ENCODE measurements around the gene FN3K.
"Not testable (repeated sequence)": the region's sequence is repeated elsewhere in the genome, so short reads cannot be mapped to it uniquely, and the experiment has no call there.

Gene FN3K

DNA sequence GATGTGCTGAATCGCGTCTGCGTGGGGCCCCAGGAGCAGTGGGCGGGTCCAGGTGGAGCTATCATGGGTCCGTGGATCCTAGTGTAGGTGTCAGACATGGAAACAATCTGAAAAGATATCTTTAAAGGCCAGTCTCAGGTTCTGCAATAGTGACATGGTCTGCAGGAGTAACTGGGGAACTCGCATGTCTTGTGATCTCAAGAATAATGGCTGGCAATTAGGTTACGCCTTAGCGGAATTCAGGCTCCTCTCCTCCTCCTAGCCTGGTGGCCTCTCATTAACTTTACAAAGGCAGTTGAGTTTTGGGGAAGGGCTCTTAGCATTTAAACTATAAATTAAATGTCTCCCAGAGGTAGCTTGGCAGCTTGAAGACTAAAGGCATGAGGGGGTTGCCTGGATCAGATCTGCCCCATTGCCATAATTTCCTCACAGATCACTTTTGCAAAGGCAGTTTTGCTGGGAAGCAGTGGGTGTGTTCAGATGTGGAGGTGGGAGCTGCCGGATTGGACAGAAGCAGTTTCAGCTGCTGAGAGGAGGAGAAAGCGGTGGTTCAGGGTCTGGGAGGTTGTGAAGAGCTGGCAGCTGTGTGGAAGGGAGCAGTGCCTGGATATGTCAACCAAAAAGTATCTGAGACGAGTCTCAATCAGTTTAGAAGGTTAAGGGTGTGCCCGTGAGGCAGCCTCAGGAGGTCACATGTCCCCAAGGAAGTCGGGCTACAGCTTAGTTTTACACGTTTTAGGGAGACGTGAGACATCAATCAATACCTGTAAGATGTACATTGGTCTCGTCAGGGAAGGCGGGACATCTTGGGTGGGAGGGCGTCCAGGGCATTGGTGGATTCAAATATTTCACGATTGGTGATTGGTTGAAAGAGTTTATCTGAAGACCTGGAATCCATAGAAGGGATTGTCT is 19.1 kb downstream of the FN3K start:
- Histone ChIP-seq H3K4me1 (ENCODE audit: control insufficient read depth, insufficient read depth, low read length, poor library complexity, severe bottlenecking) (no peaks in the 10 kb centered on the region), H3K27ac (ENCODE audit: low read depth, low read length, severe bottlenecking) (no peak overlapping the region), H3K36me3 (ENCODE audit: control insufficient read depth, insufficient read depth, low read length) (peaks cover 17% of the 10 kb centered on the region), H3K9me3 (ENCODE audit: control insufficient read depth, low read length) (peaks cover 9% of the 10 kb centered on the region), H3K4me3 (ENCODE audit: extremely low read depth, insufficient read depth, low read length, poor library complexity, severe bottlenecking) (no peak overlapping the region)
- 65 to 69% methylated on average over 17 of the region's 19 CpGs for WGBS, 2 experiments (ENCODE audit: insufficient coverage in 2 of 2)

DNA sequence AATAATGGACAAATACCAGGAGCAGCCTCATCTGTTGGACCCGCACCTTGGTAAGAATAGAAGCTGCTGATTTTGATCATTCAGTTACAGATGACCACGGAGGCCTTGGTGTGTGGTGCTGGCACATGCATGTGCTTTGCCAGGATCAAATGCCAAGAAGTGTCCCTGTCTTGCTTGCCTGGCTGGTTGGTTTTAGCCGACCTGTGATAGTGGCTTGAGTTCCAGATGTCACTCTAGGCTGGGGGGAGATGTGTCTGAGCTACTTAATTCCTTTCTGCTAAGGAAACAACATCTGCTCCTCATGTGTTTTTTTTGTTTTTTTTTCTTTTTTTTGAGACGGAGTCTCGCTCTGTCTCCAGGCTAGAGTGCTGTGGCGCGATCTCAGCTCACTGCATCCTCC is 20.8 kb downstream of the FN3K start:
- H3K36me3 ChIP-seq (ENCODE audit: control insufficient read depth, insufficient read depth, low read length) = peaks cover 24% of the 10 kb centered on the region
- 97 to 100% methylated on average over 5 to 6 of the region's 7 CpGs for WGBS, 2 experiments (ENCODE audit: insufficient coverage in 2 of 2)
- H3K9me3 ChIP-seq (ENCODE audit: control insufficient read depth, low read length) = no peaks in the 10 kb centered on the region
- no peak overlapping the region for H3K4me3 ChIP-seq (ENCODE audit: extremely low read depth, insufficient read depth, low read length, poor library complexity, severe bottlenecking)
- H3K4me1 ChIP-seq (ENCODE audit: control insufficient read depth, insufficient read depth, low read length, poor library complexity, severe bottlenecking) = no peaks in the 10 kb centered on the region
- no peak overlapping the region for H3K27ac ChIP-seq (ENCODE audit: low read depth, low read length, severe bottlenecking)

DNA sequence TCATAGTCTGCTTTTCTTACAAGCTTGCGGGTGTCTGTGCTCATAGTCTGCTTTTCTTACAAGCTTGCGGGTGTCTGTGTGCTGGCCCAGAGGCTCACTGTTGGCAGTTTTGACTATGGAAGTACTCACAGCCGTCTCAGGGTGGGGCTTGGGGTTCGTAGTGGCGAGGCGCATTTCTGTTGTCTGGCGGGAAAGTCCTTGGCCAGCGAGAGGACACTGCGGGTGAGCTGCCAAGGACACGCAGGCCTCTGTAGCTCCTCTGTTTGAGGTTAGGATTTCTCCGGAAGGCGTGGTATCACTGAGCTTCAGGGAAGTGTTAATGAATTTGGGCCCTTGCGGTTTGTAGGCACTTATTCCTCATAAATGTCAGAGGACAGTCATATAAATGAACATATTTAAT is 30.0 kb downstream of the FN3K start:
- no peak overlapping the region for H3K4me3 ChIP-seq (ENCODE audit: extremely low read depth, insufficient read depth, low read length, poor library complexity, severe bottlenecking)
- no peaks in the 10 kb centered on the region for H3K9me3 ChIP-seq (ENCODE audit: control insufficient read depth, low read length)
- no peaks in the 10 kb centered on the region for H3K4me1 ChIP-seq (ENCODE audit: control insufficient read depth, insufficient read depth, low read length, poor library complexity, severe bottlenecking)
- peaks cover 77% of the 10 kb centered on the region for H3K36me3 ChIP-seq (ENCODE audit: control insufficient read depth, insufficient read depth, low read length)
- 99% methylated on average over 9 to 10 of the region's 13 CpGs for WGBS, 2 experiments (ENCODE audit: insufficient coverage in 2 of 2)
- H3K27ac ChIP-seq (ENCODE audit: low read depth, low read length, severe bottlenecking) = peak overlapping the region; percentile 16

DNA sequence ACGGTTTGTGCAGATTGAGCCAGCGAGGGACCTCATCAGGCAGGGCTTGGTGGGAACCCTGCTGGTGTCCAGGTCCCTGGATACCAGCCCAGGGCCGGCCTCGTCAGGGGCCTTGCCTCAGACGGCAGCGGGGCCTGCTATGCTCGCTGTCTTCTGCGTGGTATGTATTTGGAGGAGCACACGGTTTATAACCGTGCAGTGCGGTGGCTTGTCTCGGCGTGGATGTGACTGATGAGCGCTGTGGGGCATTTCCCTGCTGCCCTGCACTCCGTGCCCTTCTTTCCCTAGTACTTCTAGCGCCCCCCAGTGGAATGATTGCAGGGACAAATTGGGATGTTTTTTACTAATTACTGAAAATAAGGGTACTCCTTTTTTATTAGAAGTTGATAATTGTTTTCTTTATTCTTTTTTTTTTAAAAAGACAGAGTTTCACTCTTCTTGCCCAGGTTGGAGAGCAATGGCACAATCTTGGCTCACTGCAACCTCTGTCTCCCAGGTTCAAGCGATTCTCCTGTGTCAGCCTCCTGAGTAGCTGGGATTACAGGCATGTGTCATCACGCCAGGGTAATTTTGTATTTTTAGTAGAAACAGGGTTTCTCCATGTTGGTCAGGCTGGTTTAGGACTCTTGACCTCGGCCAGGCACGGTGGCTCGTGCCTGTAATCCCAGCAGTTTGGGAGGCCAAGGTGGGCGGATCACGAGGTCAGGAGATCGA is 31.8 kb downstream of the FN3K start:
- peaks cover 77% of the 10 kb centered on the region for H3K36me3 ChIP-seq (ENCODE audit: control insufficient read depth, insufficient read depth, low read length)
- no peak overlapping the region for H3K27ac ChIP-seq (ENCODE audit: low read depth, low read length, severe bottlenecking)
- no peak overlapping the region for H3K4me3 ChIP-seq (ENCODE audit: extremely low read depth, insufficient read depth, low read length, poor library complexity, severe bottlenecking)
- no peaks in the 10 kb centered on the region for H3K4me1 ChIP-seq (ENCODE audit: control insufficient read depth, insufficient read depth, low read length, poor library complexity, severe bottlenecking)
- WGBS, 2 experiments (ENCODE audit: insufficient coverage in 2 of 2) = 83 to 93% methylated on average over 21 of the region's 24 CpGs
- H3K9me3 ChIP-seq (ENCODE audit: control insufficient read depth, low read length) = no peaks in the 10 kb centered on the region

DNA sequence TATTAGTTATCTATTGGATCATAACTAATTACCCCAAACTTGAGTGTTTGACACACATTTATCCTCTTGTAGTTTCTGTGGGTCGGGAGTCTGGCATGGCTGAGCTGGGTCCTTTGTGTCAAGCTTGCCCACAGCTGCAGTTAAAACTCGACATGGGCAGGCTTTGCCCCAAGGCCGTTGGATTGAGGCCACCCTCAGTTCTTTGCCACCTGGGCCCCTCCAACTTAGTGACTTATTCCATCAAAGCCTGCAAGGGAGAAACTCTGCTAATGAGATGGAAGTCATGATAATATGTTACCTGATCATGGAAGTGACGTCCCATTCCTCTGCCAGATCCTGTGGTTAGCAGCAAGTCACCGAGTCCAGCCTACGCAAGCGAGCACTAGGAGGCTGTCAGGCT is 33.6 kb downstream of the FN3K start:
- Histone ChIP-seq H3K27ac (ENCODE audit: low read depth, low read length, severe bottlenecking) (no peak overlapping the region), H3K4me1 (ENCODE audit: control insufficient read depth, insufficient read depth, low read length, poor library complexity, severe bottlenecking) (no peaks in the 10 kb centered on the region), H3K36me3 (ENCODE audit: control insufficient read depth, insufficient read depth, low read length) (peaks cover 75% of the 10 kb centered on the region), H3K9me3 (ENCODE audit: control insufficient read depth, low read length) (no peaks in the 10 kb centered on the region), H3K4me3 (ENCODE audit: extremely low read depth, insufficient read depth, low read length, poor library complexity, severe bottlenecking) (no peak overlapping the region)
- WGBS, 2 experiments (ENCODE audit: insufficient coverage in 2 of 2) = 95 to 96% methylated on average over 6 to 7 of the region's 7 CpGs

DNA sequence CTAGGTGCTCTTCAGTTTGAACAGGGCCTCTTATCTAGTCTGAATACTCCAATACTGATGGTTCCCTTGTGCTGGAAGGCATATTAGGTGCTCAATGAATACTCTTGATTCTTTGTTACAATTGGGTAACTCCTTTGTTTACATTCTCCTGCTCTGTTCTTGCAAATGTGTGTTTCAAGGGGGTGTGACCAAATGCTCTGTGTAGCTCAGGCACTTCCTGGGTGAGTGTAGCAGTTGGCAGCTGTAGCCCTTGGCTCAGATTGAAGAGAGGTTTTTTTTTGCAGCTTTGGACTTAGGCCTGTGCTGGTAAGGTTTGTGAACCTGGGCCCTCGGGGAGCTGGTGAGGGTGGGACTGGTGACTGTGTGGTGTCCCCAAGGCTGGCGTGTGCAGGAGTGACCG is 36.6 kb downstream of the FN3K start:
- H3K4me1 ChIP-seq (ENCODE audit: control insufficient read depth, insufficient read depth, low read length, poor library complexity, severe bottlenecking) = no peaks in the 10 kb centered on the region
- H3K9me3 ChIP-seq (ENCODE audit: control insufficient read depth, low read length) = no peaks in the 10 kb centered on the region
- H3K36me3 ChIP-seq (ENCODE audit: control insufficient read depth, insufficient read depth, low read length) = peaks cover 69% of the 10 kb centered on the region
- WGBS, 2 experiments (ENCODE audit: insufficient coverage in 2 of 2) = 83 to 100% methylated on average over 1 to 2 of the region's 3 CpGs
- H3K4me3 ChIP-seq (ENCODE audit: extremely low read depth, insufficient read depth, low read length, poor library complexity, severe bottlenecking) = no peak overlapping the region
- no peak overlapping the region for H3K27ac ChIP-seq (ENCODE audit: low read depth, low read length, severe bottlenecking)

DNA sequence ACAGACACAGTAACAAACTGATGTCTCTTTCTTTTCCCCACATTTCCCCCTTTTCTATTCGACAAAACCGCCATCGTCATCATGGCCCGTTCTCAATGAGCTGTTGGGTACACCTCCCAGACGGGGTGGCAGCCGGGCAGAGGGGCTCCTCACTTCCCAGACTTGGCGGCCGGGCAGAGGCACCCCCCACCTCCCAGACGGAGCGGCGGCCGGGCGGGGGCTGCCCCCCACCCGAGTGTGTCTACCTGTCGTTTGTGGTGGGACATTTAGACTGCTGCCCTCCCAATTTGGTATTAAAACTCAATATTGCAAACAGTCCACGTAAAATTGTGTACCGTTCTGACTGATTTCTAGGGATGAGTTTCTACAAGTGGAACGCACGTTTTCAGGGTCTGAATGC is 39.0 kb downstream of the FN3K start:
- H3K4me3 ChIP-seq (ENCODE audit: extremely low read depth, insufficient read depth, low read length, poor library complexity, severe bottlenecking); H3K4me1 ChIP-seq (ENCODE audit: control insufficient read depth, insufficient read depth, low read length, poor library complexity, severe bottlenecking); H3K9me3 ChIP-seq (ENCODE audit: control insufficient read depth, low read length); H3K27ac ChIP-seq (ENCODE audit: low read depth, low read length, severe bottlenecking): not testable (repeated sequence)
- 89 to 93% methylated on average over 14 of the region's 19 CpGs for WGBS, 2 experiments (ENCODE audit: insufficient coverage in 2 of 2)
- peaks cover 46% of the 10 kb centered on the region for H3K36me3 ChIP-seq (ENCODE audit: control insufficient read depth, insufficient read depth, low read length)

DNA sequence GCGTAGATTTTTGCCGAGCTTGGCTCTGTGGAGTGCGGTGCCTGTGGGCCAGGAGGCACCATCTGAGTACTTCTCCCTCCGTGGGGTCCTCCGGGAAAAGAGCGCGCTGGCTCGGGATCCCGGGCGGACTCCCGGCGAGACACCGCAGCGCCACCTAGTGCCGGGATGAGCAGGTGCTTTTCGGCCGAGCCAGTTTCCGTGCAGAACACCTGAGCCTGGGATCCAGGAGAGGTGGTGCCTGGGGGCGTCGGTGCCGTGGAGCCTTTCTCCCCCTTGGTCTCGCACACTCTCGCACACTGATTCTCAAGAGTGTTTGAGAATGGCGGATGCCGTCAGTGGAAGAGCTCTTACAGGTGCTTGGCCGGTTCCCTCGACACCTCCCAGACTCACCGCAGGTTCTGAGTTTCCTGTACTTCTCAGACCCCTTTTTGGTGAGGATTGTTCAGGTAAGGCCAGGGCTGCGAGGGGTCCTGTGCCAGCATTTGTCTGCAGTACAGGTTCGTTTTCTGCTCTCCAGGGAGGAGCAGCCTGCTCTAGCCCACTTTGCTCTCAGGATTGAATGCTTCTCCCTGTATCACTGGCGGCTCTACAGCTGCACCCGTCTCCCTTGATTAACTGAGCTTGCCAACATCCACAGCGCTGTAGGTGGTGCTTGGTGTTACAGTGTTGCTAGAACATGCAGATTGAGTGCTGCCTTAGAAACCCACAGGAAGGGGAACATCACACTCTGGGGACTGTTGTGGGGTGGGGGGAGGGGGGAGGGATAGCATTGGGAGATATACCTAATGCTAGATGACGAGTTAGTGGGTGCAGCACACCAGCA is 39.8 kb downstream of the FN3K start:
- no peak overlapping the region for H3K4me3 ChIP-seq (ENCODE audit: extremely low read depth, insufficient read depth, low read length, poor library complexity, severe bottlenecking)
- no peaks in the 10 kb centered on the region for H3K9me3 ChIP-seq (ENCODE audit: control insufficient read depth, low read length)
- H3K4me1 ChIP-seq (ENCODE audit: control insufficient read depth, insufficient read depth, low read length, poor library complexity, severe bottlenecking) = peaks cover 2% of the 10 kb centered on the region
- no peak overlapping the region for H3K27ac ChIP-seq (ENCODE audit: low read depth, low read length, severe bottlenecking)
- 56 to 58% methylated on average over 29 to 31 of the region's 34 CpGs for WGBS, 2 experiments (ENCODE audit: insufficient coverage in 2 of 2)
- peaks cover 39% of the 10 kb centered on the region for H3K36me3 ChIP-seq (ENCODE audit: control insufficient read depth, insufficient read depth, low read length)

DNA sequence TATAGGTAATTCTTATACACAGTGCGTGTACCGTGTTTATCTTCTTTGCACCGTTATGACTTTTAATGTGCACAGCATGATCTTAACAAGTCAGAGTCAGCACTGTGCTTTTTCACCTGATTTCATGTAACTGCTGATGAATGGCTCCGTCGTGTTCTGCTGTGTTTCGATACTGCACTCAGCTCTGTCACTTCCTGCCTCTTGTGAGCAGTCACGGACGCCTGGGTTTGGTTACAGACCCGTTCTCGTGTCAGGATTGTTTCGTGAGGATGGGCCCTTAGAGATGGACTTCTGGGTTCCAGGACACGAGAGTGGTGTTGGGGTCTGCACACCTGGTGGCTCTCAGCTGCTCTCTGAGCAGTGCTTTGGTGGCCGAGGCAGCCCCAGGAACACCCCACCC is 41.0 kb downstream of the FN3K start:
- no peak overlapping the region for H3K27ac ChIP-seq (ENCODE audit: low read depth, low read length, severe bottlenecking)
- no peak overlapping the region for H3K4me3 ChIP-seq (ENCODE audit: extremely low read depth, insufficient read depth, low read length, poor library complexity, severe bottlenecking)
- peaks cover 3% of the 10 kb centered on the region for H3K4me1 ChIP-seq (ENCODE audit: control insufficient read depth, insufficient read depth, low read length, poor library complexity, severe bottlenecking)
- H3K9me3 ChIP-seq (ENCODE audit: control insufficient read depth, low read length) = no peaks in the 10 kb centered on the region
- H3K36me3 ChIP-seq (ENCODE audit: control insufficient read depth, insufficient read depth, low read length) = peaks cover 31% of the 10 kb centered on the region
- WGBS, 2 experiments (ENCODE audit: insufficient coverage in 2 of 2) = 95 to 96% methylated on average over 13 of the region's 13 CpGs

DNA sequence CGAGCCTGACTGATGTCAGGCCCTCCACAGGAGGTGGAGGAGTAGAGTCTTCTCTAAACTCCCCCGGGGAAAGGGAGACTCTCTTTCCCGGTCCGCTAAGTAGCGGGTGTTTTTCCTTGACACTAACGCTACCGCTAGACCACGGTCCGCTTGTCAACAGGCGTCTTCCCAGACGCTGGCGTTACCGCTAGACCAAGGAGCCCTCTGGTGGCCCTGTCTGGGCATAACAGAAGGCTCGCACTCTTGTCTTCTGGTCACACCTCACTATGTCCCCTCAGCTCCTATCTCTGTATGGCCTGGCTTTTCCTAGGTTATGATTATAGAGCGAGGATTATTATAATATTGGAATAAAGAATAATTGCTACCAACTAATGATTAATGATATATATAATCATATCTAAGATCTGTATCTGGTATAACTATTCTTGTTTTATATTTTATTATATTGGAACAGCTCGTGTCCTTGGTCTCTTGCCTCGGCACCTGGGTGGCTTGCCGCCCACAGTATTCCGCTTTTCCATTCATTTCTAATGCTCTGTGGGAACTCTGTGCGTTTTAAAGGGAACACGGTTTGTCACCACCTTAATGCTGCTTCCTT is 42.5 kb downstream of the FN3K start:
- WGBS, 2 experiments (ENCODE audit: insufficient coverage in 2 of 2) = 66 to 77% methylated on average over 14 to 16 of the region's 21 CpGs
- H3K36me3 ChIP-seq (ENCODE audit: control insufficient read depth, insufficient read depth, low read length) = peaks cover 26% of the 10 kb centered on the region
- H3K9me3 ChIP-seq (ENCODE audit: control insufficient read depth, low read length); H3K4me1 ChIP-seq (ENCODE audit: control insufficient read depth, insufficient read depth, low read length, poor library complexity, severe bottlenecking); H3K27ac ChIP-seq (ENCODE audit: low read depth, low read length, severe bottlenecking); H3K4me3 ChIP-seq (ENCODE audit: extremely low read depth, insufficient read depth, low read length, poor library complexity, severe bottlenecking): not testable (repeated sequence)
